Right ventricle myocardium superior (tissue), 1 donor: ENCODE results near the gene NELFB. TPM values are rescaled to one million over a fixed set of nuclear protein-coding genes. Genes with fewer than 3 reads are reported as not detected.
A peak's percentile ranks its signal among the peaks of the same experiment; 100 is the strongest.

ENCODE experiments used
- ATAC-seq: fragments of 200-7000 bp; cut with Tn5 transposase; one replicate; pipeline ENCODE4 v1.9.1; 2020; ENCODE audit warnings: mild to moderate bottlenecking; ENCODE audit not compliant: poor library complexity
- DNase-seq: peaks from one replicate; pipeline ENCODE4 v3.0.0-alpha.2; 2020
- intact Hi-C: fragments of 100-400 bp; cut with DNase I; formaldehyde crosslinking; loops from one replicate; pipeline ENCODE4 v1.11.2; 2022
- total RNA-seq: library from RNA; stranded (reverse); fragmentation: NEBNext Ultra II Directional; extraction: Animal tissue kit (Norgen Biotek cat#: 25700); gene quantifications from one replicate; pipeline ENCODE4 v1.2.1, GENCODE V29; 2021
- donor health status: DM: no; HTN: yes; CAD: no; lungs with severe emphysema.

The NELFB gene
- total RNA-seq, 1 donor from 2014 or later: 39.9 TPM

DNA sequence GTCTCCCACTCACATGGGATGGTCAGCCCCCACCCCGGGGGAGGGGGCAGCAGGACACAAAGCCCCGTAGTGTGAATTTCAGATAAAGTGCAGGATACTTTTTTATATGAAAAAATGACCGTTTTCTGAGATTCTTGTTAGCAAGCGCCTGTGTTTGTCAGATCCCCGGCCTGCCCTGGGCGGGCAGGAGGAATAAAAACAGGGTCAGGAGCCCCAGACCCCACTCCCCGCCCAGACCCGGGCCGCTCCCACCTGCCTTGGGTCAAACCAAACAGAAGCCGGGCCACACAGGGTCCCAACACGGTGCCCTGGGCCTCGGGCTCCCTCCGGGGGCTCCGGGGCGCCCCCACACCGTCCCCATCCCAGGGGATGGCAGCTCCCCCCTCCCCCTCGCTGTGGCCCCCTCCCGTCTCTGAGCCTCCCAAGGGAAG is 60.5 kb downstream of the NELFB start:
- no peak for DNase-seq
- no peak for ATAC-seq
- intact Hi-C loops: no loop called here

DNA sequence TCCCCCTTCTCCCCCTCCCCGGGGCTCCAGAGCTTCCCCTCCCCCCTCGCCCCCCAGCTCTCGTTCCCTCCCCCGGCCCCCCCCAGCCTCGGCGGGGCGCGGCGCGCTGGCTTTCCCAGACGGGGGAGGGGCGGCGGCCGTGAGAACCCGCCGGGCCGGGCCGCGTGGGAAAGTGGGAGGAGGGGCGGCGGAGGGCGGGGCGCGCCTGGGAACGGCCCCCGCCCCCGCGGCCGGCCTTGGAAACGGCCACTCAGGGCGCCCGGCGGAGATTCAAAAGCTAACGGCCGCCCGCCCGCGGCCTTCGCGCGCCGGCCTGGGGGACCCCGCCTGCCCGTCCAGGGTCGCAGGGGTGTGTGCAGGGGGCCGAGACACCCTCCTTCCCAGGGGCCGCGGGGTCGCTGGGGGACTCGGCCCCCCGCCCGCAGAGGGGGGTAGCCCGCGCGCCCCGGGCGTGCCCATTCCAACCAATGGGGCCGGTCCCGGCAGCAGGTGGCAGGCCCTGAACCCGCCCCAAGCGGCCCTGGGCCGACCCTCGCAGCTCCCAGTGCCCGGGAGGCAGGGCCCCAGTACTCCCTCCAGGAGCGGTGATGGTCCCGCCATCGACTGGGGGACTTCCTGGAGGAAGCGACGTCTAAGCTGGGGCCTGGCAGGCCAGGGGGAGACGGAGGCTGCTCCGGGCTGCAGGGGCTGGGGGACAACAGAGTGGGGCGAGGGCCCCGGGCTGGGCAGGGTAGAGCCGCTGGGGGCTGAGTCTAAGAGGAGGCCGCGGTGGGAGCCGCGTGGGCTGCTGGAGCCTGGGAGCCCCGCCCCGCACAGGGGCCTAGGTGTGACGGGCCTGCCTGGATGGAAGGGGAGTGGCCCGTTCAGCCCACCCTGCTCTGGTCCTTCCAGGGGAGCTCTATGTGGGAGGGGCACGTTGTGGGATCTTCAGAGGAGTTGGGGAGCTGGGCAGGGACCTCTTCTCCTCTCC is 61.2 kb downstream of the NELFB start:
- ATAC-seq (peak; percentile 36), DNase-seq (peak; percentile 64)
- intact Hi-C loops: no loop called here

DNA sequence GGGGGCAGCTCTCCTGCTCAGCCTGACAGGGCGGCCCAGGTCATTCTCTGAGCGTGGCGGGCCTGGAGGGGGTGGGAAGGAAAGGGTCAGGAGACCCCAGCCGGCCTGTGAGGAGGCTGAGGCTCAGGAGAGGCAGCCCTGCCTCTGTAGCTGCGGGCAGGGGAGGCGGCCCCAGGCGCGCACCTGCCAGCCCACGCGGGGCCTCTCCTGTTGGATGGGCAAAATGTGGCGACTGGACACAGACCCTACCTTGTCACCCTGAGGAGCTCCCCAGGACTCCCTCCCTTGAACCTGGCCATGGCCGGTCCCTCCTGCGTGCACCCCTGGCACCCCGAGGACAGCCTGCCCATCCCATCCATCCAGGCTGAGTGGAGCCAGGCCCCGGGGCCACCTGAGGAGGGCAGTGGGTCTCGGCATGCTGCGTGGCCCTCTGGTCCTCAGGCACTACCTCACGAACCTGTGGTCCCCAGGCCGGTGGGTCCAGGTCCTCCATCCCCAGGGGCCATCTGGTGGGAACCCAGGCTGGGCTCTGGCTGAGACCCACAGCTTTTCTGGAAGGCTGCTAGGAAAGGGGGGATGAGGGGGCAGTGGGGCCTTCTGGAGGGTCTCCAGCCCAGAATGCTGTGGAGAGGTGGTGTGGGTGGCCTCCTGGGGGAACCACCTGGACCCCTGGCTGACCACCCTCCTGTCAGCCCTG is 62.0 kb downstream of the NELFB start:
- intact Hi-C loops: no loop called here
- DNase-seq (peak; percentile 29), ATAC-seq (no peak)

DNA sequence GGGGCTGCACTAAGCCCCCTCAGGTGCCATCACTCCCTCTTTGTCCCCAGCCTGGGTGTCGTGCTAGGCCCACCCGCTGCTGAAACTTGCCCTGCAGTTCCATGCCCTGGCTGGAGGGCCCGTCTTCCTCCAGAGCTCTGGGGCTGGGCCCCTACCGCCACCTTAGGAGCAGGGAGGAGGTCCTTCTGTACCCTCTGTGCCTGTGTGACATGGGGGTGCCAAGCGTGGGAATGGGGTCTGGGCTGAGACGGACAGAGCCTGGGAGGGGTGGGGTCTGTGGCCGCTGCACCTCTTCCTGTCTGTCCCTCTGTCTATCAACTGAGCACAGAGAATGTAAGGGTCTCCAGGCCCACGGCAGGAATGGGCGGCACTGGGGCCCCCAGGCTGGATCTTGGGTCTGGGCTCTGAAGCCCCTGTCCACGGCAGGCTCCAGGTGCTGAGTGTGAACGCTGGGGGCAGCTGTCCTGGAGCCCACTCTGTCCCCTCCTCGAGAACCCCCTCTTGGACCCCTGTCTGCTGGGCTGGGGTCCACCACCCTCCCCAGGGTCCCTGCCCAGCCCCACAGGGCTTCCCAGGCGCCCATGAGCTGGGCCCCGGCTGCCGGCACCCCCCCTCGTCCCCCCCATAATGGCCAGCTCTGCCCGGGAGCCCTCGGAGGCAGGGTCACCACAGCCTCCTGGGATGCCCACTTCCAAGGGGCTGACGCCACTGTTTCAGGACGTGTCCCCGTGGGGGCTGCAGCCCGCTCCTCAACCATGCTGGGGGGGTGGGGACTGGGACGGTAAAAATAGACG is 62.8 kb downstream of the NELFB start:
- no peak for ATAC-seq
- no peak for DNase-seq
- intact Hi-C loops: no loop called here

DNA sequence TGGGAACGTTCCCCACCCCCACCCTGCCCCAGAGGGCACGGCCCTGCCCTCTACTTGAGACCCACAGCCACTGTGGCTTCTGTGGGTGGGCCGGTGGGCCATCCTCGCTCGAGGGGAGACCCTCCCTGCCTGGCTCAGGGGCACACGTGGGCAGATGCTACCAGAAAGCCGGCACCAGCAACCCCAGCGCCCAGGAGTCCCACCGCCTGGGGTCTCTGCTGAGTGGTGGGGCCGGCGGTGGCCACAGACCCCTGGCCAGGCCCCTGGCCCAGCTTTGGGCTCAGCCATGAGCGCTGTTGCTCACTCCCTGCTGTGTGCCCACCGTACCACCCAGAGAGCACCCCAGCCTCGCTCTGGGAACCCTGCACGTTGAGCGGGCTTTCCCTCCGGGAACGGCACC is 63.5 kb downstream of the NELFB start:
- intact Hi-C loops: no loop called here
- ATAC-seq: no peak
- no peak for DNase-seq

DNA sequence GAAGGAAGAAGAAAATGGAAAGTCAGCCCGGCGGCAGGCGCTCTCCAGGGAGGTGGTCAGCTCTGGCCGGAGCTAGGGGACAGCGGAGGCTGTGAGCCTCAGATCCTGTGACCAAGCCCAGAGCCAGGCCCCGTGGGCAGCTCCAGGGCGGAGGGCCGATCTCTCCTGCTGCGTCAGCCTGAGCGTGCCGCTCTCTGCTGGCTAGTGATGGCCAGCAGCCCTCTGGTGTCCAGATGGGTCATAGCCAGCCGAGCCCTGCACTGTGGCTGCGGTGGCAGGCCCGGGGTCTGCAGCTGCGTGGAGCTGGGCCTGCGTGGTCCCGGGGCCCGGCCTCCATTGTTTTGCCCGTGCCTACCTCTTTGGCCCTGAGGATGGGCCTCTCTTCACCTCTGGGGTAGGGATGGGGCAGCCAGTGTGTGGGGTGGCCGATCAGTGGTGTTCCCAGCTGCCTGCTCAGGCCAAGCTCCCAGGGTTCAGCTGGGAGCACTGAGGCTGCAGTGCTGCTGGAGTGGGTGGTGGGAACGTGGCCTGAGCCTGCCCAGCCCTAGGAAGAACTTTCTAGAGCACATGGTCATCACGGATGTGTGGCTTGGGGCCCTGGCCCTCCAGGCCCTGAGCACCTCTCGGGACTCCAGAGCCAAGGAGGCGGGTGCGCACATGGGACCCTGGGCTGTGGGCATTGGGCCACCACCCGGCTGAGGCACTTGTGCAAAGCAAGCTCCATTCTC is 64.0 kb downstream of the NELFB start:
- DNase-seq (peak; percentile 79), ATAC-seq (peak; percentile 45)

DNA sequence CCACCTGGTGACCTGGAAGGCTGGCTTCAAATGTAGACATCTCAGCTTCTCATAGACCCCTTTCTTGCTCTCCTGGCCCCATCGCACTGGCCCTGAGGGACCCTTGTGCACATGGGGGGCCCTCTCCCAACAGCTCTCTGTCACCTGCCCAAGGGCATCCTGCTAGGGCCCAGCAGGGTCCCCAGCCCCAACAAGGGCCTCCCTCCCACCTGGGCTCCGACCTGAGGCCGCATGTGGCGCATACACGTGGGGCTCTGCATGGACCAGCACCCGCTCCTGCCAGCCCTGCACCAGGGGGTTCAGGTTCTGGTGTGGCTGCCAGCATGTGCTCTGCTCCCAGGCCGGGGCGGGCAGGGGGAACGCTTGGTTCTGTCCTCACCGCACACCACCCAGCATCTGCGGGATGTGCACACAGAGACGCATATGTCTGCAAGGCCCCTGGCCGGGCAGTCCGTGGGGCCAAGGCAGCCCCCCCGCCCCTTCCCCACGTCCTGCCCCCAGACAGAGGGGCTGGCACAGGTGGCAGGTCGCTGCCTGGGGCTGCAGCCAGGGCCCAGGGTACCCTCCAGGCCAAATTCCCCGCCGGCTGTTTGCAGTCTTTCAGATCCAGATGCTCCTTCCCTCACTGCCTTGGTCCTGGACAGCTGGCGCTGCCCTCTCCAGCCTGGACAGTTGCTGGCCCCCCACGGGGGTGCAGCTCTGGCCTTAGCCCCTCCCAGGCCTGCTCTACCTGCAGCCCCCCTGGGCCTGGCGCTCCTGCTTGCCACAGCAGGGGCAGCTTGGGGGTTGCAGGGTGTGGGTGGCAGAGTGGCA is 64.8 kb downstream of the NELFB start:
- ATAC-seq (no peak), DNase-seq (peak; percentile 41)
- intact Hi-C loops: no loop called here

More for the DNA sequence above, 64.0 kb downstream of the NELFB start:
- intact Hi-C loops: no loop called here

DNA sequence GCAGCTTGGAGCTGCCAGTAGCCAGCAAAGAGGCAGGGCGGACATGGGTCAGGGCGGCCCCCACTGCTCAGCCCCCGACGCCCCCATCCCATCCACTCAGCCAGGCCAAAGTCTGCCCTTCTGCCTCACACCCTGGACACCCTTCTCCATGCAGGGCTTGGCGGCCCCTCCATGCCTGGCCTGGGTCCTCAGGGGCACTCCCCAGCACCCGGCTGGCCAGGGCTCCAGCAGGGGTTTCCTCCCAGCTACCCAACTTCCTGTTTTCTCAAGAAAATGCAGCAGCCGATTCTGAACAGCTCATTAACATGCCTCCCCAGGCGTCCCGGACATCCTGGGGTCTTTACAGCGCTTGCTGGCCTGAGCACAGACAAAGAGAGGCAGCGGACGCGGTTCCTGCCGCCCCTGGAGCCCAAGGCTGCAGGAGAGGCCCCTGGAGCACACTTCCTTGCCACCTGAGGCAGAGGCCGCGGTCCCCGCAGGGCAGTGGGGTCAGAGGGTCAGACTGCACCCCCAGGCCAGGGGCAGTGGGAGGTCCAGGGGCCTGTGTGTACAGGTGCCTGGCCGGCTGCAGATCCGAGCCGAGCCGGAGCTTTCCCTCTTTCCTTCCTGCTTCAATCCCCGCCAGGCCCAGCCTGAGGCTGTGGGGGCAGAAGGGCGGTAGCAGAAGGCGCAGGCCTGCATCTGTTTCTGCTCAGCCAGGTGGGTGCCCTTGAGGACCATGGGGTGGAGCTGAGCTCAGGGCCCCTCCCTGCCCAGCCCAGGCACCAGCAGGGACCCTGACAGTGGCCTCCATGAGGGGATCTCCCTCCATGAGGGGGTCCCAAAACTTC is 65.6 kb downstream of the NELFB start:
- peak; percentile 49 for DNase-seq

DNA sequence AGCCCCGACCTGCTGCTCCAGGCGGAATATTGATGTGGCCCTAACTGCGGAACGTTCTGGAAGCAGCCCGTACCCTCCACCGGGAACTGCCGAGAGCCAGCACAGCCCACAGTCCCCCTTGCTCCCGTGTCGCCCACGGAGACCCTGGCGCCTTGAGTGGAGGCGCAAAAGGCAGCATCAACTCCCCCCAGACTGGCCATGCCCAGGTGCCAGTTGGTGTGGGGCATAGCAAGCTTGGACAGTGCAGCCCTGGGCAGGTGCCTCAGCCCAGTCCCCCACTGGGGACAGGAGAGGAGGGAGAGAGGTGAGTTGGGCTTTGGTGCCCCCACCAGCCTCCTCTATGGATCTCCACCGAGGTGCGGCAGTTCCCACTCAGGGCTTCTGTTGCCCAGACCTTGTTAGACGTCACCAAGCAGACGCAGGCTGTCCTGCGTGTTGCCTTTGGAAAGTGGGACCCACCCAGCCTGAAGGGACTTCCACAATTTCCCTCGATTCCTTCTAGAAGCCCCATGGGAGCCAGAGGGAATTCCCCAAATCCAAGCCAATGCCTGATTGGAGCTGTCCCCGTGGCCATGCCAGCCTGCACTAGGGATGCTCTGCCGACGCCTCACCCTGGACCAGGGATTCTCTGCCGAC is 66.7 kb downstream of the NELFB start:
- no peak for ATAC-seq
- intact Hi-C loops: no loop called here
- DNase-seq: peak; percentile 27

More for the DNA sequence above, 65.6 kb downstream of the NELFB start:
- no peak for ATAC-seq
- intact Hi-C loops: no loop called here

Other genes with a start within 250 kb of the NELFB start
- 26.7 TPM for gene ABCA2, start 227.1 kb upstream of the NELFB start, total RNA-seq
- not detected for gene FUT7, start 223.2 kb upstream of the NELFB start, total RNA-seq
- 59.1 TPM for gene NPDC1, start 209.2 kb upstream of the NELFB start, total RNA-seq
- gene ENTPD2, start 201.3 kb upstream of the NELFB start, total RNA-seq: 1.9 TPM
- 0.22 TPM for gene SAPCD2, start 184.8 kb upstream of the NELFB start, total RNA-seq
- gene UAP1L1, start 177.8 kb upstream of the NELFB start, total RNA-seq: 11.3 TPM
- gene MAN1B1, start 168.3 kb upstream of the NELFB start, total RNA-seq: 20.3 TPM
- gene DPP7, start 140.6 kb upstream of the NELFB start, total RNA-seq: 153 TPM
- not detected for gene GRIN1, start 116.2 kb upstream of the NELFB start, total RNA-seq
- not detected for gene LRRC26, start 85.3 kb upstream of the NELFB start, total RNA-seq
- not detected for gene TMEM210, start 83.3 kb upstream of the NELFB start, total RNA-seq
- 33.9 TPM for gene ANAPC2, start 66.8 kb upstream of the NELFB start, total RNA-seq
- gene SSNA1, start 66.7 kb upstream of the NELFB start, total RNA-seq: 73.7 TPM
- 19.0 TPM for gene TPRN, start 54.6 kb upstream of the NELFB start, total RNA-seq
- gene TMEM203, start 49.7 kb upstream of the NELFB start, total RNA-seq: 44.9 TPM
- 5.5 TPM for gene NDOR1, start 49.6 kb upstream of the NELFB start, total RNA-seq
- 24.8 TPM for gene RNF208, start 33.1 kb upstream of the NELFB start, total RNA-seq
- gene CYSRT1, start 30.2 kb upstream of the NELFB start, total RNA-seq: not detected
- not detected for gene RNF224, start 27.8 kb upstream of the NELFB start, total RNA-seq
- not detected for gene SLC34A3, start 24.4 kb upstream of the NELFB start, total RNA-seq
- gene TUBB4B, start 14.0 kb upstream of the NELFB start, total RNA-seq: 515 TPM
- 1.3 TPM for gene STPG3, start 4.0 kb upstream of the NELFB start, total RNA-seq
- gene TOR4A, start 22.4 kb downstream of the NELFB start, total RNA-seq: 16.6 TPM
- gene NRARP, start 46.9 kb downstream of the NELFB start, total RNA-seq: 4.4 TPM
- 6.9 TPM for gene EXD3, start 167.8 kb downstream of the NELFB start, total RNA-seq
- gene NOXA1, start 168.1 kb downstream of the NELFB start, total RNA-seq: 1.7 TPM
- gene ENTPD8, start 186.0 kb downstream of the NELFB start, total RNA-seq: not detected
- gene NSMF, start 204.0 kb downstream of the NELFB start, total RNA-seq: 10.0 TPM